ENCODE measurements around the gene M1AP. TPM values are rescaled to one million over a fixed set of nuclear protein-coding genes. Genes with fewer than 3 reads are reported as not detected.

Gene M1AP
- total and polyA plus RNA-seq, 9 of the 15 experiments (the other 6 are each of a cell fraction or from before 2014, with no cell fraction given), result 0.06 to 0.33 (median 0.11) TPM; not detected in 4

DNA sequence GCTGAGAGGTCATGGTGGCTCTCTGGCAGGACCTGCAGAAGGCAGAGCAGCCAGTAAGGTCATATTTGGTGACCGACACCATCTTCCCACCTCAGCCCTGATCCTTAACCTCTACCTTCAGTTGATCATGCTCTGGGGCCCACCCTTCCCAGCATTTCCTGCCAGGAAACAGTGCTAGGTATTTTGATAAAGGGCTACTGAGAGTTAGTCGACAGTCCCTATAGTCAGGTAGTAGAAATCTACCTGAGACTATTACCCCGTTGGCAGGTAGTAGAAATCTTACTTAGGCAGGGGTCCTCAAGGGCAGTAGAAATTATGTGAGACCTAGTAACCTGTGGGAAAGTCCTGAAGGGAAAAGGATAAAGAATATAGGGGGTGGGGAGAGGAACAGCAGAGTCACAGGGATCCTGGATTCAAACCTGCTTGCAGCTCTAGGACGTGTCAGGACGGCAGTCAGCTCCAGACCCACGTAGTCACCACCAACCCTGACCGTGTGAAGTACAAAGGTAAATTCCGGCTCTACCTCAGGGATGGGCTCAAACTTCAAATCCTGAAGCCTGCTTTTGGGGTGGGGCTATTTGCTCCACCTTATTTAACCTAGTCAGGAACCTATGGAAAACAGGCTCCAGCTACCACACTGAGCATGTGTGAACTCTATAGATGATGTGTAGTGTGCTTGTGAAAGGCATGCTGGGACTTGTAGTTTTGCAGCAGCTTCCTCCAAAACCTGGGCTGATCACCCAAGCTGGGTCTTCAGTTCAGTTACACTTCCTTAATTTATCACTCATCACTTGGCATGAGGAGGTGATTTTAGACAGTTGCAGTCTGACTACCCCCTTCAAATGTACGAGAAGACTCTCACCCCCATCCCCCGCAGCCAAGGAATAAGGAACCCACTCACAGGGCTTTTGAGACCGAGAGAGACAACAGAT is 122.1 kb downstream of the M1AP start, which contains the start of gene DQX1 (continued):
- TF ChIP-seq RNF219 (CRISPR knock-in tag; IDR thresholded peaks at IDR 0.05) (no peak), MEF2D (tag; conservative IDR thresholded peaks at IDR 0.05; ENCODE audit: low read depth) (no peak), RBBP5 (IDR thresholded peaks at IDR 0.05; ENCODE audit: borderline replicate concordance, insufficient read depth, low read length, poor library complexity, severe bottlenecking) (no peak), BRD9 (IDR thresholded peaks at IDR 0.05; ENCODE audit: low read depth, partially characterized antibody) (no peak), NR2C2 (CRISPR knock-in tag; IDR thresholded peaks at IDR 0.05) (peak; percentile 60; the same call in 1 of the 2 replicates), NR2C2 (tag; IDR thresholded peaks at IDR 0.05) (peak; percentile 86), GTF2A2 (tag; IDR thresholded peaks at IDR 0.05) (no peak), PREB (CRISPR knock-in tag; IDR thresholded peaks at IDR 0.05) (no peak), ZNF561 (CRISPR knock-in tag; conservative IDR thresholded peaks at IDR 0.05) (no peak), L3MBTL2 (IDR thresholded peaks at IDR 0.05) (no peak), CGGBP1 (CRISPR knock-in tag; IDR thresholded peaks at IDR 0.05) (no peak), CBFA2T2 (conservative IDR thresholded peaks at IDR 0.05) (no peak), MEIS2 (IDR thresholded peaks at IDR 0.05; ENCODE audit: partially characterized antibody) (peak; percentile 41)
- TF ChIP-seq, protein P1, sequence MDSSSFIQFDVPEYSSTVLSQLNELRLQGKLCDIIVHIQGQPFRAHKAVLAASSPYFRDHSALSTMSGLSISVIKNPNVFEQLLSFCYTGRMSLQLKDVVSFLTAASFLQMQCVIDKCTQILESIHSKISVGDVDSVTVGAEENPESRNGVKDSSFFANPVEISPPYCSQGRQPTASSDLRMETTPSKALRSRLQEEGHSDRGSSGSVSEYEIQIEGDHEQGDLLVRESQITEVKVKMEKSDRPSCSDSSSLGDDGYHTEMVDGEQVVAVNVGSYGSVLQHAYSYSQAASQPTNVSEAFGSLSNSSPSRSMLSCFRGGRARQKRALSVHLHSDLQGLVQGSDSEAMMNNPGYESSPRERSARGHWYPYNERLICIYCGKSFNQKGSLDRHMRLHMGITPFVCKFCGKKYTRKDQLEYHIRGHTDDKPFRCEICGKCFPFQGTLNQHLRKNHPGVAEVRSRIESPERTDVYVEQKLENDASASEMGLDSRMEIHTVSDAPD (CRISPR knock-in tag; IDR thresholded peaks at IDR 0.05), result no peak
- TF ChIP-seq, protein P2, sequence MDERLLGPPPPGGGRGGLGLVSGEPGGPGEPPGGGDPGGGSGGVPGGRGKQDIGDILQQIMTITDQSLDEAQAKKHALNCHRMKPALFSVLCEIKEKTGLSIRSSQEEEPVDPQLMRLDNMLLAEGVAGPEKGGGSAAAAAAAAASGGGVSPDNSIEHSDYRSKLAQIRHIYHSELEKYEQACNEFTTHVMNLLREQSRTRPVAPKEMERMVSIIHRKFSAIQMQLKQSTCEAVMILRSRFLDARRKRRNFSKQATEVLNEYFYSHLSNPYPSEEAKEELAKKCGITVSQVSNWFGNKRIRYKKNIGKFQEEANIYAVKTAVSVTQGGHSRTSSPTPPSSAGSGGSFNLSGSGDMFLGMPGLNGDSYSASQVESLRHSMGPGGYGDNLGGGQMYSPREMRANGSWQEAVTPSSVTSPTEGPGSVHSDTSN (CRISPR knock-in tag; IDR thresholded peaks at IDR 0.05; ENCODE audit: low read depth), result no peak
- TF ChIP-seq, protein P2 (tag; conservative IDR thresholded peaks at IDR 0.05; ENCODE audit: low read depth), result no peak
- TF ChIP-seq, protein P3, sequence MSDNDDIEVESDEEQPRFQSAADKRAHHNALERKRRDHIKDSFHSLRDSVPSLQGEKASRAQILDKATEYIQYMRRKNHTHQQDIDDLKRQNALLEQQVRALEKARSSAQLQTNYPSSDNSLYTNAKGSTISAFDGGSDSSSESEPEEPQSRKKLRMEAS (CRISPR knock-in tag; IDR thresholded peaks at IDR 0.05), result no peak
